ENCODE measurements around the gene SLC35G2.
"Not testable (repeated sequence)": the region's sequence is repeated elsewhere in the genome, so short reads cannot be mapped to it uniquely, and the experiment has no call there.

SLC35G2 gene

GRCh38 chr3:136858381-136858780 is 39.5 kb downstream of the SLC35G2 start:
- peaks cover 12% of the 10 kb centered on the region for H3K4me1 ChIP-seq (ENCODE audit: control insufficient read depth, insufficient read depth, low read length)
- H3K36me3 ChIP-seq (ENCODE audit: control insufficient read depth in 2 of 2, insufficient read depth in 2 of 2, low read length in 2 of 2): no peaks in the 10 kb centered on the region
- no peak overlapping the region for H3K9ac ChIP-seq (ENCODE audit: low read length in 2 of 2)

GRCh38 chr3:136860541-136860940 is 41.6 kb downstream of the SLC35G2 start:
- Histone ChIP-seq H3K9me3 (ENCODE audit: control insufficient read depth in 2 of 2, low read length in 2 of 2) (no peaks in the 10 kb centered on the region), H3K9ac (ENCODE audit: low read length in 2 of 2) (no peak overlapping the region), H3K4me3 (ENCODE audit: low read length in 2 of 2) (peak overlapping the region in 1 of 2 donors; percentile 94), H3K27me3 (ENCODE audit: control insufficient read depth in 1 of 2, insufficient read depth in 2 of 2, low read length in 2 of 2) (no peaks in the 10 kb centered on the region), H3K36me3 (ENCODE audit: control insufficient read depth in 2 of 2, insufficient read depth in 2 of 2, low read length in 2 of 2) (no peaks in the 10 kb centered on the region), H3K27ac (ENCODE audit: low read length) (no peak overlapping the region), H3K4me1 (ENCODE audit: control insufficient read depth, insufficient read depth, low read length) (peaks cover 12% of the 10 kb centered on the region)

More at GRCh38 chr3:136858381-136858780, 39.5 kb downstream of the SLC35G2 start:
- H3K4me3 ChIP-seq (ENCODE audit: low read length in 2 of 2): no peak overlapping the region
- no peak overlapping the region for H3K27ac ChIP-seq (ENCODE audit: low read length)
- no peaks in the 10 kb centered on the region for H3K9me3 ChIP-seq (ENCODE audit: control insufficient read depth in 2 of 2, low read length in 2 of 2)
- no peaks in the 10 kb centered on the region for H3K27me3 ChIP-seq (ENCODE audit: control insufficient read depth in 1 of 2, insufficient read depth in 2 of 2, low read length in 2 of 2)

GRCh38 chr3:136861890-136862616 is 43.1 kb downstream of the SLC35G2 start, which contains the start of gene NCK1:
Gene NCK1, plus strand, starts transcription at chr3:136862208. Its CDS starts 65,794 bp downstream, at chr3:136928002.
- no peaks in the 10 kb centered on the region for H3K9me3 ChIP-seq (ENCODE audit: control insufficient read depth in 2 of 2, low read length in 2 of 2)
- peaks cover 12% of the 10 kb centered on the region for H3K4me1 ChIP-seq (ENCODE audit: control insufficient read depth, insufficient read depth, low read length)
- no peaks in the 10 kb centered on the region for H3K27me3 ChIP-seq (ENCODE audit: control insufficient read depth in 1 of 2, insufficient read depth in 2 of 2, low read length in 2 of 2)

GRCh38 chr3:136862617-136863322 is 43.8 kb downstream of the SLC35G2 start:
- peak overlapping the region; percentile 80 for H3K27ac ChIP-seq (ENCODE audit: low read length)
- H3K4me1 ChIP-seq (ENCODE audit: control insufficient read depth, insufficient read depth, low read length): peaks cover 12% of the 10 kb centered on the region
- H3K9me3 ChIP-seq (ENCODE audit: control insufficient read depth in 2 of 2, low read length in 2 of 2): no peaks in the 10 kb centered on the region
- H3K36me3 ChIP-seq (ENCODE audit: control insufficient read depth in 2 of 2, insufficient read depth in 2 of 2, low read length in 2 of 2): no peaks in the 10 kb centered on the region
- H3K9ac ChIP-seq (ENCODE audit: low read length in 2 of 2): peak overlapping the region; percentile 84 to 92
- H3K27me3 ChIP-seq (ENCODE audit: control insufficient read depth in 1 of 2, insufficient read depth in 2 of 2, low read length in 2 of 2): no peaks in the 10 kb centered on the region
- peak overlapping the region; percentile 94 to 96 for H3K4me3 ChIP-seq (ENCODE audit: low read length in 2 of 2)

More at GRCh38 chr3:136861890-136862616, 43.1 kb downstream of the SLC35G2 start, which contains the start of gene NCK1:
- H3K36me3 ChIP-seq (ENCODE audit: control insufficient read depth in 2 of 2, insufficient read depth in 2 of 2, low read length in 2 of 2): no peaks in the 10 kb centered on the region
- H3K9ac ChIP-seq (ENCODE audit: low read length in 2 of 2): peak within 1 kb of the TSS; percentile 84 to 92
- H3K27ac ChIP-seq (ENCODE audit: low read length): peak within 1 kb of the TSS; percentile 80
- peak within 1 kb of the TSS; percentile 94 to 96 for H3K4me3 ChIP-seq (ENCODE audit: low read length in 2 of 2)

- no peaks in the 10 kb centered on the region for H3K4me1 ChIP-seq (ENCODE audit: control insufficient read depth, insufficient read depth, low read length)
- H3K4me3 ChIP-seq (ENCODE audit: low read length in 2 of 2): no peak overlapping the region
- H3K9me3 ChIP-seq (ENCODE audit: control insufficient read depth in 2 of 2, low read length in 2 of 2): no peaks in the 10 kb centered on the region
- H3K27me3 ChIP-seq (ENCODE audit: control insufficient read depth in 1 of 2, insufficient read depth in 2 of 2, low read length in 2 of 2): no peaks in the 10 kb centered on the region
- no peaks in the 10 kb centered on the region for H3K36me3 ChIP-seq (ENCODE audit: control insufficient read depth in 2 of 2, insufficient read depth in 2 of 2, low read length in 2 of 2)
- no peak overlapping the region for H3K9ac ChIP-seq (ENCODE audit: low read length in 2 of 2)
- no peak overlapping the region for H3K27ac ChIP-seq (ENCODE audit: low read length)
These were observed 50.4 kb downstream of the SLC35G2 start for GRCh38 chr3:136869282-136869681.

- H3K9ac ChIP-seq (ENCODE audit: low read length in 2 of 2); H3K27me3 ChIP-seq (ENCODE audit: control insufficient read depth in 1 of 2, insufficient read depth in 2 of 2, low read length in 2 of 2); H3K4me3 ChIP-seq (ENCODE audit: low read length in 2 of 2); H3K4me1 ChIP-seq (ENCODE audit: control insufficient read depth, insufficient read depth, low read length); H3K27ac ChIP-seq (ENCODE audit: low read length); H3K36me3 ChIP-seq (ENCODE audit: control insufficient read depth in 2 of 2, insufficient read depth in 2 of 2, low read length in 2 of 2); H3K9me3 ChIP-seq (ENCODE audit: control insufficient read depth in 2 of 2, low read length in 2 of 2): not testable (repeated sequence)
These were observed 53.3 kb downstream of the SLC35G2 start for GRCh38 chr3:136872258-136872657.

GRCh38 chr3:136879510-136879909 is 60.6 kb downstream of the SLC35G2 start:
- not testable (repeated sequence) for H3K36me3 ChIP-seq (ENCODE audit: control insufficient read depth in 2 of 2, insufficient read depth in 2 of 2, low read length in 2 of 2); H3K4me1 ChIP-seq (ENCODE audit: control insufficient read depth, insufficient read depth, low read length); H3K9ac ChIP-seq (ENCODE audit: low read length in 2 of 2); H3K27me3 ChIP-seq (ENCODE audit: control insufficient read depth in 1 of 2, insufficient read depth in 2 of 2, low read length in 2 of 2); H3K9me3 ChIP-seq (ENCODE audit: control insufficient read depth in 2 of 2, low read length in 2 of 2); H3K27ac ChIP-seq (ENCODE audit: low read length); H3K4me3 ChIP-seq (ENCODE audit: low read length in 2 of 2)

GRCh38 chr3:136882571-136882970 is 63.6 kb downstream of the SLC35G2 start:
- no peaks in the 10 kb centered on the region for H3K9me3 ChIP-seq (ENCODE audit: control insufficient read depth in 2 of 2, low read length in 2 of 2)
- H3K4me1 ChIP-seq (ENCODE audit: control insufficient read depth, insufficient read depth, low read length): no peaks in the 10 kb centered on the region
- no peaks in the 10 kb centered on the region for H3K27me3 ChIP-seq (ENCODE audit: control insufficient read depth in 1 of 2, insufficient read depth in 2 of 2, low read length in 2 of 2)
- no peak overlapping the region for H3K9ac ChIP-seq (ENCODE audit: low read length in 2 of 2)
- H3K36me3 ChIP-seq (ENCODE audit: control insufficient read depth in 2 of 2, insufficient read depth in 2 of 2, low read length in 2 of 2): no peaks in the 10 kb centered on the region
- no peak overlapping the region for H3K4me3 ChIP-seq (ENCODE audit: low read length in 2 of 2)
- no peak overlapping the region for H3K27ac ChIP-seq (ENCODE audit: low read length)

- H3K27me3 ChIP-seq (ENCODE audit: control insufficient read depth in 1 of 2, insufficient read depth in 2 of 2, low read length in 2 of 2): no peaks in the 10 kb centered on the region
- no peaks in the 10 kb centered on the region for H3K36me3 ChIP-seq (ENCODE audit: control insufficient read depth in 2 of 2, insufficient read depth in 2 of 2, low read length in 2 of 2)
- no peak overlapping the region for H3K9ac ChIP-seq (ENCODE audit: low read length in 2 of 2)
- no peaks in the 10 kb centered on the region for H3K9me3 ChIP-seq (ENCODE audit: control insufficient read depth in 2 of 2, low read length in 2 of 2)
- H3K4me1 ChIP-seq (ENCODE audit: control insufficient read depth, insufficient read depth, low read length): no peaks in the 10 kb centered on the region
- H3K4me3 ChIP-seq (ENCODE audit: low read length in 2 of 2): no peak overlapping the region
- no peak overlapping the region for H3K27ac ChIP-seq (ENCODE audit: low read length)
These were observed 65.2 kb downstream of the SLC35G2 start for GRCh38 chr3:136883967-136884720.

GRCh38 chr3:136885357-136886213 is 66.7 kb downstream of the SLC35G2 start:
- Histone ChIP-seq H3K27ac (ENCODE audit: low read length) (no peak overlapping the region), H3K27me3 (ENCODE audit: control insufficient read depth in 1 of 2, insufficient read depth in 2 of 2, low read length in 2 of 2) (no peaks in the 10 kb centered on the region), H3K36me3 (ENCODE audit: control insufficient read depth in 2 of 2, insufficient read depth in 2 of 2, low read length in 2 of 2) (no peaks in the 10 kb centered on the region), H3K9ac (ENCODE audit: low read length in 2 of 2) (no peak overlapping the region), H3K4me1 (ENCODE audit: control insufficient read depth, insufficient read depth, low read length) (no peaks in the 10 kb centered on the region), H3K9me3 (ENCODE audit: control insufficient read depth in 2 of 2, low read length in 2 of 2) (no peaks in the 10 kb centered on the region), H3K4me3 (ENCODE audit: low read length in 2 of 2) (no peak overlapping the region)
